ENCODE data around the gene PALMD. TPM values are rescaled to one million over a fixed set of nuclear protein-coding genes. Genes with fewer than 3 reads are reported as not detected.

Gene PALMD
- total RNA-seq, 1 donor from 2014 or later: 123 TPM

- H3K27ac ChIP-seq (replicated peaks): no peak overlapping the region
- H3K4me3 ChIP-seq: no peak overlapping the region
- no peak for TF ChIP-seq CTCF (IDR thresholded peaks at IDR 0.05; ENCODE audit: borderline replicate concordance)
- peaks cover 6% of the 10 kb centered on the region for H3K4me1 ChIP-seq
- H3K36me3 ChIP-seq: no peaks in the 10 kb centered on the region
- DNase-seq: no peak
- peaks cover 14% of the 10 kb centered on the region for H3K9me3 ChIP-seq (replicated peaks)
- intact Hi-C loops (cut with micrococcal nuclease): no loop called here
- no peaks in the 10 kb centered on the region for H3K27me3 ChIP-seq (ENCODE audit: low read depth)
Observed at GRCh38 chr1:99608058-99608457, 37.9 kb upstream of the PALMD start.

GRCh38 chr1:99613716-99614115 is 32.2 kb upstream of the PALMD start:
- intact Hi-C loops (cut with micrococcal nuclease): no loop called here
- no peak for DNase-seq
- no peaks in the 10 kb centered on the region for H3K36me3 ChIP-seq
- H3K9me3 ChIP-seq (replicated peaks): peaks cover under 1% of the 10 kb centered on the region
- H3K4me3 ChIP-seq: no peak overlapping the region
- H3K27me3 ChIP-seq (ENCODE audit: low read depth): no peaks in the 10 kb centered on the region
- no peak for TF ChIP-seq CTCF (IDR thresholded peaks at IDR 0.05; ENCODE audit: borderline replicate concordance)
- peaks cover 3% of the 10 kb centered on the region for H3K4me1 ChIP-seq
- H3K27ac ChIP-seq (replicated peaks): no peak overlapping the region

GRCh38 chr1:99614728-99615127 is 31.2 kb upstream of the PALMD start:
- H3K9me3 ChIP-seq (replicated peaks): no peaks in the 10 kb centered on the region
- H3K36me3 ChIP-seq: no peaks in the 10 kb centered on the region
- no peaks in the 10 kb centered on the region for H3K27me3 ChIP-seq (ENCODE audit: low read depth)
- no peak for TF ChIP-seq CTCF (IDR thresholded peaks at IDR 0.05; ENCODE audit: borderline replicate concordance)
- DNase-seq: no peak
- H3K27ac ChIP-seq (replicated peaks): no peak overlapping the region
- no peak overlapping the region for H3K4me3 ChIP-seq
- intact Hi-C loops (cut with micrococcal nuclease): no loop called here
- peaks cover 3% of the 10 kb centered on the region for H3K4me1 ChIP-seq

GRCh38 chr1:99619583-99619982 is 26.3 kb upstream of the PALMD start:
- Histone ChIP-seq H3K36me3 (no peaks in the 10 kb centered on the region), H3K9me3 (replicated peaks) (no peaks in the 10 kb centered on the region), H3K27ac (replicated peaks) (no peak overlapping the region), H3K27me3 (ENCODE audit: low read depth) (no peaks in the 10 kb centered on the region), H3K4me3 (no peak overlapping the region), H3K4me1 (peaks cover 6% of the 10 kb centered on the region)
- intact Hi-C loops (cut with micrococcal nuclease): no loop called here
- no peak for TF ChIP-seq CTCF (IDR thresholded peaks at IDR 0.05; ENCODE audit: borderline replicate concordance)
- DNase-seq: no peak

- intact Hi-C loops (cut with micrococcal nuclease): no loop called here
- H3K9me3 ChIP-seq (replicated peaks): no peaks in the 10 kb centered on the region
- no peak overlapping the region for H3K27ac ChIP-seq (replicated peaks)
- TF ChIP-seq CTCF (IDR thresholded peaks at IDR 0.05; ENCODE audit: borderline replicate concordance): no peak
- no peaks in the 10 kb centered on the region for H3K36me3 ChIP-seq
- H3K4me1 ChIP-seq: peaks cover 6% of the 10 kb centered on the region
- DNase-seq: no peak
- H3K4me3 ChIP-seq: no peak overlapping the region
- no peaks in the 10 kb centered on the region for H3K27me3 ChIP-seq (ENCODE audit: low read depth)
Observed at GRCh38 chr1:99621340-99621901, 24.5 kb upstream of the PALMD start.
